Tibial nerve (tissue), 4 donors: Measurements from ENCODE around the gene LSR. TPM values are rescaled to one million over a fixed set of nuclear protein-coding genes. Genes with fewer than 3 reads are reported as not detected.

Experiments used
- DNase-seq, 2 donors: peaks; one replicate each; pipeline ENCODE4 v3.0.0-alpha.2; 2019; ENCODE audit warnings: low spot score in 2 of 2
- H3K27ac ChIP-seq, 4 donors: fragments of 200-600 bp; sonication (generic) in 3 of 4; one replicate each; pipeline ENCODE4 v1.5.1; 2017 to 2019; ENCODE audit warnings: mild to moderate bottlenecking in 1 of 4
- H3K27me3 ChIP-seq, 2 donors: fragments of 200-600 bp; sonication (generic) in 1 of 2; one replicate each; pipeline versions ENCODE4 v1.5.1 to v1.6.0; 2017 to 2019
- H3K36me3 ChIP-seq, 3 donors: fragments of 200-600 bp; sonication (generic); one replicate each; pipeline ENCODE4 v1.5.1; 2018 to 2019
- H3K4me1 ChIP-seq, 4 donors: fragments of 200-600 bp; sonication (generic) in 3 of 4; one replicate each; pipeline ENCODE4 v1.5.1; 2017 to 2019
- H3K4me3 ChIP-seq, 4 donors: fragments of 200-600 bp; sonication (generic) in 3 of 4; one replicate each; pipeline ENCODE4 v1.5.1; 2017 to 2019; ENCODE audit warnings: mild to moderate bottlenecking in 1 of 4, moderate library complexity in 1 of 4
- H3K9me3 ChIP-seq, 4 donors: fragments of 200-600 bp; sonication (generic) in 3 of 4; one replicate each; pipeline ENCODE4 v1.5.1; 2017 to 2019
- CTCF ChIP-seq, 5 experiments: fragments of 200-600 bp in 3 of 5; fragments of 450-650 bp in 2 of 5; sonication (generic) in 3 of 5; IDR thresholded peaks; one replicate each; pipeline ENCODE4 v1.5.1; 2016 to 2019; ENCODE audit warnings: antibody characterized with exemption in 5 of 5, mild to moderate bottlenecking in 3 of 5, moderate library complexity in 2 of 5
- EP300 ChIP-seq, 2 donors: sonication (generic); formaldehyde crosslinking; IDR thresholded peaks; one replicate each; pipeline ENCODE4 v1.6.1; 2017; ENCODE audit warnings: antibody characterized with exemption in 2 of 2, mild to moderate bottlenecking in 1 of 2
- POLR2A ChIP-seq, 2 donors: fragments of 450-650 bp; IDR thresholded peaks; one replicate each; pipeline ENCODE4 v1.6.1; 2017; ENCODE audit warnings: antibody characterized with exemption in 2 of 2, mild to moderate bottlenecking in 2 of 2, moderate library complexity in 2 of 2
- WGBS, 2 donors: methylation state at CpG; one replicate each; pipeline ENCODE4 v1.1.5; 2018; 5-methylcytosine and 5-hydroxymethylcytosine counted together
- total RNA-seq, 4 donors: library from RNA; depleted of rRNA; stranded (reverse); fragments of >200 nt; gene quantifications; one replicate each; pipeline ENCODE4 v1.1.0, GENCODE V29; 2016

LSR gene
- total RNA-seq, 4 donors from 2014 or later, result 3.1 to 34.9 (median 19.1) TPM

- DNase-seq, result no peak
- Histone ChIP-seq H3K27me3 (no peaks in the 10 kb centered on the region), H3K4me1 (peaks cover 0 to 25% (median 2%) of the 10 kb centered on the region in 4 donors), H3K36me3 (peaks cover 0 to 9% (median 0%) of the 10 kb centered on the region in 3 donors), H3K9me3 (no peaks in the 10 kb centered on the region), H3K27ac (no peak overlapping the region), H3K4me3 (no peak overlapping the region)
- no peak for TF ChIP-seq CTCF (IDR thresholded peaks at IDR 0.05)
- TF ChIP-seq EP300 (IDR thresholded peaks at IDR 0.05), result no peak
- TF ChIP-seq POLR2A (IDR thresholded peaks at IDR 0.05), result no peak
- 75 to 78% methylated on average over 10 of the region's 10 CpGs for WGBS, 2 donors
These were observed 66.2 kb downstream of the LSR start for GRCh38 chr19:35314858-35315470.

GRCh38 chr19:35315883-35316282 is 67.1 kb downstream of the LSR start:
- WGBS, 2 donors, result 71 to 74% methylated on average over 7 to 9 of the region's 9 CpGs
- TF ChIP-seq CTCF (IDR thresholded peaks at IDR 0.05) (no peak), EP300 (IDR thresholded peaks at IDR 0.05) (no peak), POLR2A (IDR thresholded peaks at IDR 0.05) (no peak)
- DNase-seq, result no peak
- no peak overlapping the region for H3K27ac ChIP-seq
- peaks cover 0 to 17% (median 2%) of the 10 kb centered on the region in 4 donors for H3K4me1 ChIP-seq
- peaks cover 0 to 9% (median 0%) of the 10 kb centered on the region in 3 donors for H3K36me3 ChIP-seq
- no peak overlapping the region for H3K4me3 ChIP-seq
- H3K9me3 ChIP-seq, result no peaks in the 10 kb centered on the region
- no peaks in the 10 kb centered on the region for H3K27me3 ChIP-seq

- DNase-seq, result no peak
- Histone ChIP-seq H3K9me3 (no peaks in the 10 kb centered on the region), H3K4me3 (no peak overlapping the region), H3K4me1 (peaks cover 0 to 17% (median 2%) of the 10 kb centered on the region in 4 donors), H3K27ac (no peak overlapping the region), H3K36me3 (peaks cover 0 to 8% (median 0%) of the 10 kb centered on the region in 3 donors), H3K27me3 (no peaks in the 10 kb centered on the region)
- 82 to 88% methylated on average over 9 of the region's 9 CpGs for WGBS, 2 donors
- TF ChIP-seq POLR2A (IDR thresholded peaks at IDR 0.05), result no peak
- TF ChIP-seq EP300 (IDR thresholded peaks at IDR 0.05), result no peak
- no peak for TF ChIP-seq CTCF (IDR thresholded peaks at IDR 0.05)
These were observed 67.8 kb downstream of the LSR start for GRCh38 chr19:35316560-35316959.

Other genes with a start within 250 kb of the LSR start
- gene GRAMD1A, start 248.7 kb upstream of the LSR start, total RNA-seq, result 100 to 1,000 TPM in 1 of 4 donors, 10 to 100 TPM in 3; 53.1 to 108 (median 61.6) TPM
- 10 to 100 TPM; 12.8 to 26.7 (median 13.4) TPM for gene SCN1B, start 218.5 kb upstream of the LSR start, total RNA-seq
- gene HPN, start 207.3 kb upstream of the LSR start, total RNA-seq, result 1 to 10 TPM in 3 of 4 donors, not detected in 1; 1.3 to 3.5 (median 1.8) TPM
- gene FXYD3, start 133.2 kb upstream of the LSR start, total RNA-seq, result 10 to 100 TPM; 10.8 to 33.9 (median 16.6) TPM
- 100 to 1,000 TPM; 207 to 323 (median 302) TPM for gene LGI4, start 113.9 kb upstream of the LSR start, total RNA-seq
- gene FXYD1, start 110.2 kb upstream of the LSR start, total RNA-seq, result 100 to 1,000 TPM in 1 of 4 donors, 10 to 100 TPM in 3; 72.9 to 193 (median 84.9) TPM
- gene FXYD7, start 105.7 kb upstream of the LSR start, total RNA-seq, result 1 to 10 TPM in 3 of 4 donors, not detected in 1; 2.5 to 5.9 (median 5.7) TPM
- 10 to 100 TPM; 19.9 to 53.4 (median 37.5) TPM for gene FXYD5, start 94.3 kb upstream of the LSR start, total RNA-seq
- not detected for gene FAM187B, start 20.3 kb upstream of the LSR start, total RNA-seq
- gene USF2, start 20.0 kb downstream of the LSR start, total RNA-seq, result 100 to 1,000 TPM in 3 of 4 donors, 10 to 100 TPM in 1; 98.5 to 172 (median 128) TPM
- gene HAMP, start 33.5 kb downstream of the LSR start, total RNA-seq, result 1 to 10 TPM in 1 of 4 donors, not detected in 3; 2.9 TPM
- gene MAG, start 43.2 kb downstream of the LSR start, total RNA-seq, result 10 to 100 TPM; 31.8 to 49.6 (median 38.4) TPM
- gene CD22, start 80.2 kb downstream of the LSR start, total RNA-seq, result 10 to 100 TPM in 3 of 4 donors, 1 to 10 TPM in 1; 7.2 to 22.8 (median 13.4) TPM
- gene FFAR1, start 98.9 kb downstream of the LSR start, total RNA-seq, result under 1 TPM in 1 of 4 donors, not detected in 3; 0.59 TPM
- under 1 TPM in 1 of 4 donors, not detected in 3; 0.87 TPM for gene FFAR3, start 109.5 kb downstream of the LSR start, total RNA-seq
- gene GPR42, start 122.1 kb downstream of the LSR start, total RNA-seq, result not detected
- gene FFAR2, start 199.3 kb downstream of the LSR start, total RNA-seq, result under 1 TPM in 1 of 4 donors, not detected in 3; 0.22 TPM
- gene KRTDAP, start 241.5 kb downstream of the LSR start, total RNA-seq, result not detected